GM18867 (cell line): ENCODE data around the gene MAP2K2.
"Not testable (repeated sequence)": the region's sequence is repeated elsewhere in the genome, so short reads cannot be mapped to it uniquely, and the experiment has no call there.

Source experiments
- ATAC-seq: cut with Tn5 transposase; IDR thresholded peaks from one replicate; pipeline ENCODE4 v1.9.1; 2021; ENCODE audit warnings: mild to moderate bottlenecking, moderate library complexity; ENCODE audit not compliant: unreplicated experiment

Gene MAP2K2

GRCh38 chr19:4130744-4131438 is 7.0 kb upstream of the MAP2K2 start:
- ATAC-seq: no peak

- ATAC-seq: not testable (repeated sequence)
These were observed 5.1 kb upstream of the MAP2K2 start for GRCh38 chr19:4129050-4129449.

- ATAC-seq: not testable (repeated sequence)
These were observed 3.4 kb upstream of the MAP2K2 start for GRCh38 chr19:4127322-4127721.

GRCh38 chr19:4124638-4125037 is 716 bp upstream of the MAP2K2 start:
- ATAC-seq: no peak

- ATAC-seq: no peak
These were observed 1.4 kb downstream of the MAP2K2 start for GRCh38 chr19:4122480-4122879.

GRCh38 chr19:4121815-4122214 is 2.1 kb downstream of the MAP2K2 start:
- ATAC-seq: no peak

- ATAC-seq: no peak
These were observed 2.7 kb downstream of the MAP2K2 start for GRCh38 chr19:4121273-4121612.

- ATAC-seq: no peak
These were observed 3.2 kb downstream of the MAP2K2 start for GRCh38 chr19:4120559-4121272.

- ATAC-seq: no peak
These were observed 4.2 kb downstream of the MAP2K2 start for GRCh38 chr19:4119763-4120162.

- ATAC-seq: peak; percentile 9
These were observed 8.0 kb downstream of the MAP2K2 start for GRCh38 chr19:4115818-4116385.

GRCh38 chr19:4115050-4115817 is 8.7 kb downstream of the MAP2K2 start:
- peak; percentile 79 for ATAC-seq

GRCh38 chr19:4114181-4114580 is 9.7 kb downstream of the MAP2K2 start:
- ATAC-seq: no peak

- ATAC-seq: no peak
These were observed 10.4 kb downstream of the MAP2K2 start for GRCh38 chr19:4113398-4114088.

GRCh38 chr19:4112367-4112766 is 11.6 kb downstream of the MAP2K2 start:
- ATAC-seq: no peak

- no peak for ATAC-seq
These were observed 14.3 kb downstream of the MAP2K2 start for GRCh38 chr19:4109626-4109945.

GRCh38 chr19:4108767-4109625 is 14.9 kb downstream of the MAP2K2 start:
- ATAC-seq: peak; percentile 72

- ATAC-seq: no peak
These were observed 20.9 kb downstream of the MAP2K2 start for GRCh38 chr19:4103080-4103433.

GRCh38 chr19:4102339-4103079 is 21.4 kb downstream of the MAP2K2 start:
- ATAC-seq: no peak

- ATAC-seq: no peak
These were observed 22.5 kb downstream of the MAP2K2 start for GRCh38 chr19:4101496-4101770.
